Motor neuron (in vitro differentiated cells): ENCODE results near the gene SPG21. TPM values are rescaled to one million over a fixed set of nuclear protein-coding genes. Genes with fewer than 3 reads are reported as not detected.
"Not testable (repeated sequence)": the region's sequence is repeated elsewhere in the genome, so short reads cannot be mapped to it uniquely, and the experiment has no call there.

Source experiments
- ATAC-seq, 8 experiments: fragments of 200-7000 bp; cut with Tn5 transposase; replicated peaks in 6 of 8; 2 replicates each; pipeline ENCODE4 v1.8.0; 2021; ENCODE audit warnings: mild to moderate bottlenecking in 8 of 8, moderate library complexity in 8 of 8
- H3K27ac ChIP-seq, 2 donors: fragments of 250-450 bp; sonication (Bioruptor Pico); 2 replicates each; pipeline ENCODE4 v1.9.0; 2021; ENCODE audit warnings: antibody characterized with exemption in 2 of 2, mild to moderate bottlenecking in 2 of 2, moderate library complexity in 1 of 2
- H3K4me1 ChIP-seq, 2 donors: fragments of 250-450 bp; sonication (Bioruptor Pico); replicated peaks in 1 of 2; 2 replicates each; pipeline ENCODE4 v1.6.1; 2021; ENCODE audit warnings: antibody characterized with exemption in 2 of 2, mild to moderate bottlenecking in 2 of 2, moderate library complexity in 1 of 2
- H3K4me3 ChIP-seq, 5 donors: fragments of 250-450 bp; sonication (Bioruptor Pico); 2 replicates each; pipeline ENCODE4 v1.9.0; 2021; ENCODE audit warnings: antibody characterized with exemption in 5 of 5, mild to moderate bottlenecking in 5 of 5, moderate library complexity in 4 of 5
- WGBS, 10 experiments: fragments of 450-650 bp; shearing (Covaris generic); methylation state at CpG; one replicate each; pipeline ENCODE4 v1.0.0; 2022; 5-methylcytosine and 5-hydroxymethylcytosine counted together
- in situ Hi-C, 9 experiments: fragments of 400-800 bp; cut with MboI; loops; one replicate each; pipeline ENCODE4 v1.15.0; 2021; ENCODE audit warnings: low sequenced_read_pairs in 9 of 9, low pct_unique_long_range_greater_than_20kb in 2 of 9; ENCODE audit not compliant: unreplicated experiment in 9 of 9
- total RNA-seq, 8 experiments: library from RNA; unstranded; fragments of 300-600 nt; gene quantifications; 2 replicates each; pipeline versions ENCODE4 v1.2.3 to v1.2.4, GENCODE V29; 2022

SPG21 gene
- total RNA-seq, 8 experiments from 2014 or later = 50.6 to 75.7 (median 64.4) TPM

- H3K4me1 ChIP-seq = peaks cover 5 to 8% of the 10 kb centered on the region in 2 donors
- ATAC-seq = no peak
- H3K27ac ChIP-seq = no peak overlapping the region
- no peak overlapping the region for H3K4me3 ChIP-seq
- 80 to 100% (median 97%) methylated on average over 1 to 6 of the region's 6 CpGs; no CpG with 5 or more reads in 1 of the 10 experiments for WGBS, 10 experiments
- in situ Hi-C loops = loop anchor here in 1 of 9 experiments (25.0 kb wide), 1 partner anchor 261 kb away; the partner anchor contains the start of genes PARP16 and RNU5A-1
These were observed 37.0 kb upstream of the SPG21 start for GRCh38 chr15:65026756-65027155.

GRCh38 chr15:65021488-65021887 is 31.8 kb upstream of the SPG21 start:
- Histone ChIP-seq H3K27ac (no peak overlapping the region), H3K4me3 (no peak overlapping the region), H3K4me1 (no peaks in the 10 kb centered on the region)
- ATAC-seq = peak in 1 of 8 experiments; percentile 84
- in situ Hi-C loops = no loop called here

- no peak for ATAC-seq
- H3K4me3 ChIP-seq = no peak overlapping the region
- 60 to 100% (median 82%) methylated on average over 1 of the region's 1 CpG; no CpG with 5 or more reads in 4 of the 10 experiments for WGBS, 10 experiments
- no peaks in the 10 kb centered on the region for H3K4me1 ChIP-seq
- in situ Hi-C loops = no loop called here
- H3K27ac ChIP-seq = no peak overlapping the region
These were observed 30.7 kb upstream of the SPG21 start for GRCh38 chr15:65020419-65020818.

- H3K27ac ChIP-seq, H3K4me3 ChIP-seq, H3K4me1 ChIP-seq, ATAC-seq, in situ Hi-C loops: not testable (repeated sequence)
- WGBS, 10 experiments = 67 to 100% (median 93%) methylated on average over 1 to 4 of the region's 4 CpGs
These were observed 21.5 kb upstream of the SPG21 start for GRCh38 chr15:65011198-65011597.

GRCh38 chr15:65008983-65009382 is 19.3 kb upstream of the SPG21 start:
- Histone ChIP-seq H3K4me1 (no peaks in the 10 kb centered on the region), H3K4me3 (no peak overlapping the region), H3K27ac (no peak overlapping the region)
- in situ Hi-C loops = no loop called here
- WGBS, 10 experiments = 20 to 100% (median 93%) methylated on average over 1 to 2 of the region's 2 CpGs
- peak in 1 of 8 experiments; percentile 26 for ATAC-seq

- peak in 6 of 8 experiments; percentile 27 to 84 (median 50) for ATAC-seq
- H3K27ac ChIP-seq = no peak overlapping the region
- in situ Hi-C loops = no loop called here
- H3K4me3 ChIP-seq = no peak overlapping the region
- no peaks in the 10 kb centered on the region for H3K4me1 ChIP-seq
- WGBS, 10 experiments = 44 to 100% (median 94%) methylated on average over 1 to 3 of the region's 3 CpGs; no CpG with 5 or more reads in 2 of the 10 experiments
These were observed 17.2 kb upstream of the SPG21 start for GRCh38 chr15:65006876-65007275.

- Histone ChIP-seq H3K4me1 (no peaks in the 10 kb centered on the region), H3K27ac (no peak overlapping the region), H3K4me3 (no peak overlapping the region)
- 40 to 100% (median 86%) methylated on average over 1 to 3 of the region's 3 CpGs; no CpG with 5 or more reads in 1 of the 10 experiments for WGBS, 10 experiments
- ATAC-seq = no peak
- in situ Hi-C loops = no loop called here
These were observed 15.3 kb upstream of the SPG21 start for GRCh38 chr15:65004993-65005392.

GRCh38 chr15:64997745-64998375 is 8.1 kb upstream of the SPG21 start:
- Histone ChIP-seq H3K4me1 (no peaks in the 10 kb centered on the region), H3K4me3 (no peak overlapping the region), H3K27ac (no peak overlapping the region)
- in situ Hi-C loops = no loop called here
- whole genome bisulfite sequencing, 10 experiments = 0 to 96% (median 89%) methylated on average over 1 to 3 of the region's 4 CpGs; no CpG with 5 or more reads in 2 of the 10 experiments
- ATAC-seq = peak in 2 of 8 experiments; percentile 69 to 83

- H3K27ac ChIP-seq = no peak overlapping the region
- in situ Hi-C loops = no loop called here
- no peak for ATAC-seq
These were observed 7.4 kb upstream of the SPG21 start for GRCh38 chr15:64997066-64997465.

GRCh38 chr15:64993290-64993689 is 3.6 kb upstream of the SPG21 start:
- ATAC-seq = no peak
- in situ Hi-C loops = no loop called here
- 0 to 92% (median 60%) methylated on average over 1 of the region's 1 CpG; no CpG with 5 or more reads in 1 of the 10 experiments for WGBS, 10 experiments
- Histone ChIP-seq H3K4me3 (no peak overlapping the region), H3K4me1 (peaks cover 11 to 12% of the 10 kb centered on the region in 2 donors), H3K27ac (no peak overlapping the region)

More at GRCh38 chr15:64997066-64997465, 7.4 kb upstream of the SPG21 start:
- Histone ChIP-seq H3K4me1 (no peaks in the 10 kb centered on the region), H3K4me3 (no peak overlapping the region)
- 67 to 100% (median 83%) methylated on average over 1 to 5 of the region's 5 CpGs; no CpG with 5 or more reads in 3 of the 10 experiments for WGBS, 10 experiments

- peaks cover 14 to 15% of the 10 kb centered on the region in 2 donors for H3K4me1 ChIP-seq
- no peak overlapping the region for H3K4me3 ChIP-seq
- WGBS, 10 experiments = 19 to 100% (median 79%) methylated on average over 1 to 2 of the region's 2 CpGs; no CpG with 5 or more reads in 1 of the 10 experiments
- ATAC-seq = no peak
- in situ Hi-C loops = no loop called here
- no peak overlapping the region for H3K27ac ChIP-seq
These were observed 1.9 kb upstream of the SPG21 start for GRCh38 chr15:64991536-64992135.

GRCh38 chr15:64990168-64990470 is 405 bp upstream of the SPG21 start:
- in situ Hi-C loops = no loop called here
- H3K4me3 ChIP-seq = peak overlapping the region; percentile 87 to 100 (median 97)
- ATAC-seq = peak in 2 of 8 experiments; percentile 23 to 27
- WGBS, 10 experiments = 0 to 25% (median 4%) methylated on average over 2 to 9 of the region's 9 CpGs; no CpG with 5 or more reads in 1 of the 10 experiments
- H3K27ac ChIP-seq = peak overlapping the region; percentile 41 to 56
- peaks cover 14 to 15% of the 10 kb centered on the region in 2 donors for H3K4me1 ChIP-seq

GRCh38 chr15:64987136-64987535 is 2.6 kb downstream of the SPG21 start:
- ATAC-seq = no peak
- H3K4me1 ChIP-seq = peaks cover 14 to 15% of the 10 kb centered on the region in 2 donors
- H3K4me3 ChIP-seq = no peak overlapping the region
- 0 to 100% (median 73%) methylated on average over 1 to 3 of the region's 3 CpGs; no CpG with 5 or more reads in 1 of the 10 experiments for WGBS, 10 experiments
- in situ Hi-C loops = no loop called here
- no peak overlapping the region for H3K27ac ChIP-seq
